ENCODE measurements around the gene MYO18A.

DNA sequence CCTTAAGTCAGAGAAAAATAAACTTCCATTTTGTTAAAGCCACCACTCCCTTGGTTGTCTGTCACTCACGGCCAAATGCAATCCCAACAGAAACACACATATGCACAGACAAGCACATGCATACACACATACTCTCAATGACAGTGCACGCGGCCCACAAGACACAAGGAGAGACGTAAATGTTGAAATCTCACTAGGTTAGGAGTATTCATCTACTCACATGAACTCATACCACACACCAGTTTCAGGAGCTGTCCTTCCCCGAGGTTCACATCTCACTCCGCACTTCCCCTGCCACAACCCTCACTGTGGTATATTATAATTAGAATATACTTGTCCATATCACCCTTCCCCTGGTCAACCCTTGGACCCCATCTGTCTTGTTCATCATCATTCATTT lies 36.0 kb upstream of the MYO18A start:
- TF ChIP-seq, protein P1, sequence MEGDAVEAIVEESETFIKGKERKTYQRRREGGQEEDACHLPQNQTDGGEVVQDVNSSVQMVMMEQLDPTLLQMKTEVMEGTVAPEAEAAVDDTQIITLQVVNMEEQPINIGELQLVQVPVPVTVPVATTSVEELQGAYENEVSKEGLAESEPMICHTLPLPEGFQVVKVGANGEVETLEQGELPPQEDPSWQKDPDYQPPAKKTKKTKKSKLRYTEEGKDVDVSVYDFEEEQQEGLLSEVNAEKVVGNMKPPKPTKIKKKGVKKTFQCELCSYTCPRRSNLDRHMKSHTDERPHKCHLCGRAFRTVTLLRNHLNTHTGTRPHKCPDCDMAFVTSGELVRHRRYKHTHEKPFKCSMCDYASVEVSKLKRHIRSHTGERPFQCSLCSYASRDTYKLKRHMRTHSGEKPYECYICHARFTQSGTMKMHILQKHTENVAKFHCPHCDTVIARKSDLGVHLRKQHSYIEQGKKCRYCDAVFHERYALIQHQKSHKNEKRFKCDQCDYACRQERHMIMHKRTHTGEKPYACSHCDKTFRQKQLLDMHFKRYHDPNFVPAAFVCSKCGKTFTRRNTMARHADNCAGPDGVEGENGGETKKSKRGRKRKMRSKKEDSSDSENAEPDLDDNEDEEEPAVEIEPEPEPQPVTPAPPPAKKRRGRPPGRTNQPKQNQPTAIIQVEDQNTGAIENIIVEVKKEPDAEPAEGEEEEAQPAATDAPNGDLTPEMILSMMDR (IDR thresholded peaks at IDR 0.05 in 4 of 5, conservative IDR thresholded peaks at IDR 0.05 in 1 of 5) = no peak
- no peak for TF ChIP-seq POLR2A (IDR thresholded peaks at IDR 0.05)

Measured in gastrocnemius medialis (tissue), 4 donors.